NT2/D1 (cell line): ENCODE measurements around the gene UBE2G1.

Experiments used
- SUZ12 ChIP-seq: IDR thresholded peaks from 2 replicates; pipeline ENCODE4 v1.6.1; 2011; ENCODE audit not compliant: insufficient read length, insufficient read depth; ENCODE audit errors: extremely low read depth
- ZNF274 ChIP-seq: IDR thresholded peaks from 2 replicates; pipeline ENCODE4 v1.6.1; 2011; ENCODE audit warnings: mild to moderate bottlenecking, low read depth, low read length

GRCh38 chr17:4297351-4297750 is 69.1 kb downstream of the UBE2G1 start:
- TF ChIP-seq SUZ12 (no peak), ZNF274 (no peak)
